Measurements from ENCODE around the gene COL28A1.
"Not testable (repeated sequence)": the region's sequence is repeated elsewhere in the genome, so short reads cannot be mapped to it uniquely, and the experiment has no call there.

COL28A1 gene

DNA sequence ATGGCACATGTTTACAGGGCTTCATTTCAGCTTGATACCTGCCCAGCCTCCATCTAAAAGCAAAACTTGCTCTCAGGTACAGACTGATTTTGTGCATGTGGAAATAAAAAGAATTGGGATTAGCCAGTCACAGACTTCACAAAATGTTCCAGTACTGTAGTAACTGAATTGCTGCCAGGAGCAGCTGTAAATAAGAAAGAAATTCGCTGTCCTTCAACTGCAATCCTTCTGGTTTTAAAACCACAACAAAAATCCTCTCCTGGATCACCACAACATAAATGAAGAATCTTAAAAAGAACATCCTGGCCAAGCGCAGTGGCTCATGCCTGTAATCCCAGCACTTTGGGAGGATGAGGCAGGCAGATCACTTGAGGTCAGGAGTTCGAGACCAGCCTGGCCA lies 27.1 kb upstream of the COL28A1 start:
- TF ChIP-seq, protein P1, sequence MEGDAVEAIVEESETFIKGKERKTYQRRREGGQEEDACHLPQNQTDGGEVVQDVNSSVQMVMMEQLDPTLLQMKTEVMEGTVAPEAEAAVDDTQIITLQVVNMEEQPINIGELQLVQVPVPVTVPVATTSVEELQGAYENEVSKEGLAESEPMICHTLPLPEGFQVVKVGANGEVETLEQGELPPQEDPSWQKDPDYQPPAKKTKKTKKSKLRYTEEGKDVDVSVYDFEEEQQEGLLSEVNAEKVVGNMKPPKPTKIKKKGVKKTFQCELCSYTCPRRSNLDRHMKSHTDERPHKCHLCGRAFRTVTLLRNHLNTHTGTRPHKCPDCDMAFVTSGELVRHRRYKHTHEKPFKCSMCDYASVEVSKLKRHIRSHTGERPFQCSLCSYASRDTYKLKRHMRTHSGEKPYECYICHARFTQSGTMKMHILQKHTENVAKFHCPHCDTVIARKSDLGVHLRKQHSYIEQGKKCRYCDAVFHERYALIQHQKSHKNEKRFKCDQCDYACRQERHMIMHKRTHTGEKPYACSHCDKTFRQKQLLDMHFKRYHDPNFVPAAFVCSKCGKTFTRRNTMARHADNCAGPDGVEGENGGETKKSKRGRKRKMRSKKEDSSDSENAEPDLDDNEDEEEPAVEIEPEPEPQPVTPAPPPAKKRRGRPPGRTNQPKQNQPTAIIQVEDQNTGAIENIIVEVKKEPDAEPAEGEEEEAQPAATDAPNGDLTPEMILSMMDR (IDR thresholded peaks at IDR 0.05; ENCODE audit: low read depth, low read length, missing control alignments) = no peak
- DNase-seq (ENCODE audit: extremely low read depth, low read depth) = no peak
- no peak overlapping the region for H3K4me3 ChIP-seq (replicated peaks; ENCODE audit: low read depth, low read length)

DNA sequence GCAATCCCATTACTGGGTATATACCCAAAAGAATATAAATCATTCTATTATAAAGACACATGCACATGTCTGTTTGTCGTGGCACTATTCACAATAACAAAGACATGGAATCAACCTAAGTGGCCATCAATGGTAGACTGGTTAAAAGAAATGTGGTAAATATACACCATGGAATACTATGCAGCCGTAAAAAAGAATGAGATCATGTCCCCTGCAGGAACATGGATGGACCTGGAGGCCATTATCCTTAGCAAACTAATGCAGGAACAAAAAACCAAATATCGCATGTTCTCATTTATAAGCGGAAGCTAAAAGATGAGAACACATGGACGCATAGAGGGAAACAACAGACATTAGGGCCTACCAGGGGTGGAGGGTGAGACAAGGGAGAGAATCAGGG lies 25.9 kb upstream of the COL28A1 start:
- DNase-seq (ENCODE audit: extremely low read depth, low read depth); H3K4me3 ChIP-seq (replicated peaks; ENCODE audit: low read depth, low read length): not testable (repeated sequence)

DNA sequence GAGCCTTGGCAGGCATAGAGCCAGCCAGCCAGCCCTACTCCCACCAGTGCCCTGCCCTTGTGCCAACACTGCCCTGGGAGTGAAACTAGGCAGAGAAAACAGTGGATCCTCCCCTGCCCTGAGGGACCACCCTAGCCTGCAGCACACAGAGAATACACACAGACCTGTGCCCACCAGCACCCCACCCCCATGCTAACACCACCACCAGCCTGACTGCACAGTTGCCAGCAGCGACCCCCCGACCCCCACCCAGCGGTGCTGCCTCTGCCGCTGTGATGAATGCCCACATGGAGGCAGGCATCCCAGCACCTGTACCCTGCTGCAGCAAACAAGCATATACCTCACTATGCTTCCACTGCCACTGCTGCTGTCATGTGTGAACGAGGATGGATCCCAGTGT lies 21.6 kb upstream of the COL28A1 start:
- no peak overlapping the region for H3K4me3 ChIP-seq (replicated peaks; ENCODE audit: low read depth, low read length)
- DNase-seq (ENCODE audit: extremely low read depth, low read depth) = no peak
- TF ChIP-seq, protein P1 (IDR thresholded peaks at IDR 0.05; ENCODE audit: low read depth, low read length, missing control alignments) = no peak

DNA sequence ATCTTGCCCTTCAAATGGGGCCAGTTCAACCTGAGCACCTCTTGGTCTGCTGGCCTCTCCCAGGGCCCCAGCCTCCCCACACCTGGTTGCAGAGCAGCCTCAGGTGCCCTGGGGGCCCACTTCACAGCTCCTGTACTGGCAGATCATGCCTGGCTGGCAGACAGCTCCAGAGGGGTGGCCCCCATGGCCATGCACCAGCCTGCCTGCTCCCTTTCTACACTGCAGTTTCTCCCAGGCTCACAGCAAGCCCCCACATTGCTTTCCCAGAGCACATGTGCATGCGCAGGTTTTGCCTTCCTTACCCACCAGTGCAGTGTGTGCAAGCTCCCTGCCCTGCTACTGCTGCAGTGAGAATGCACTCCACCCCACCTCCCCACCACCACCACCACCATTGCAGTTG lies 21.2 kb upstream of the COL28A1 start:
- H3K4me3 ChIP-seq (replicated peaks; ENCODE audit: low read depth, low read length) = no peak overlapping the region
- TF ChIP-seq, protein P1 (IDR thresholded peaks at IDR 0.05; ENCODE audit: low read depth, low read length, missing control alignments) = no peak
- DNase-seq (ENCODE audit: extremely low read depth, low read depth) = no peak

DNA sequence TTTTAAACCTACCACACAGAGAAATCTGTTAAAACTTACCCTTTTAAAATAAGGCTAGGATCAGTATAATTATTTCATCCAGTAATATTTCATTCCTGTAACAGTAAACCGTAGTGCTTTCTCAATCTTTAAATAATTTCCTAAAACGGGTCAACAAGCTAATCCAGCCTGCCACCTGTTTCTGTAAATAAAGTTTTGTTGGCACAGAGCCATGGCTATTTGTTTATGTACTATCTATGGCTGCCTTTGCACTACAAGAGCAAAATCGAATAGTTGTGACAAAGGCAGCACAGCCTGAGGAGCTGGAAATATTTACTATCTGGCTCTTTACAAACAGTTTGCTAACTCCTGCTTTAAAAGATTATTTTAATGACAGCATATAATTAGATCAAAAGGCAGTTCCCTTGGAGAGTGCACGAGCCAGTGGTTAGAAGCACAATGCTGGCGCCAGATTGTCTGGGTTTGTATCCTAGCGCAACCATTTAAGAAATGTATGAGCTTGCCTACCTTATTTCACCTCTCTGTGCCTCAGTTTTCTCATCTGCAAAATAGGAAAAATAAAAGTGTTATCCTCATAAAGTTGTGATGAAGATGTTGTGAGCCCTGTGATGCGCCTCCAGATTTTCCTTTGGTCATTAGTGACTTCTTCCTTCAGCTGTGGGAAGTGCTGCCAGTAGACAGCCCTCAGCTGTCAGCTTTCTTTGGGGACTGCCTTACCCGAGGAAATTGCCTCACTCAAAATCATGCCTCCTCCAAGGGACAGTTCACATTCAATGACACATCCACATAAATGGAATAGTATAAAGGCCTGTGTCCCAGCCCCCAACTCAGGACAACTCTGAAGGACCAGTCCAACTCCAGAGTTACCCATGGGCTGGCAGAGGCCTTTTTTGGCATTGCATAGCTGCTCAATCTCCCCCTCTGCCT lies 19.2 kb upstream of the COL28A1 start:
- DNase-seq (ENCODE audit: extremely low read depth, low read depth) = no peak
- no peak overlapping the region for H3K4me3 ChIP-seq (replicated peaks; ENCODE audit: low read depth, low read length)

DNA sequence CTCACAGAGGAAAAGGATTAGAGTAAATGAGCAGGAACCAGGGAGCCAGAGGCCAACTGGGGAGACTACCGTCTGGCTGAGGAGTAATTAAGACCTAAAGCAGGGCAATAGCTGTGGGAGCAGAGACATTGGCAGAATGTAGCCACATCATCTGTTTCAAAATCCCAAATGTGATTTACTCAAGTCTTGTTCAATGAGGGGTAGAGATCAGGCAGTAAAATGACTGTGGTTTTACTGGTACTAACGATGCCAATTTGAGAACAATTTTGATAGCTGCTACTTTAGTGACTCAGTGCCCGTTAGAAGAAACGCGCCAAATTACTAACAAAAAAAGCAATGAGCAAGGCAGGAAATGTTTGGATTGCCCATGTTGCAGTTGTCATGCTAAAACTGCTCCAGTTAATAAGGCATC lies 18.4 kb upstream of the COL28A1 start:
- TF ChIP-seq, protein P1 (IDR thresholded peaks at IDR 0.05; ENCODE audit: low read depth, low read length, missing control alignments) = no peak
- H3K4me3 ChIP-seq (replicated peaks; ENCODE audit: low read depth, low read length) = no peak overlapping the region
- DNase-seq (ENCODE audit: extremely low read depth, low read depth) = no peak

More for the DNA sequence above, 19.2 kb upstream of the COL28A1 start:
- TF ChIP-seq, protein P1 (IDR thresholded peaks at IDR 0.05; ENCODE audit: low read depth, low read length, missing control alignments) = no peak

DNA sequence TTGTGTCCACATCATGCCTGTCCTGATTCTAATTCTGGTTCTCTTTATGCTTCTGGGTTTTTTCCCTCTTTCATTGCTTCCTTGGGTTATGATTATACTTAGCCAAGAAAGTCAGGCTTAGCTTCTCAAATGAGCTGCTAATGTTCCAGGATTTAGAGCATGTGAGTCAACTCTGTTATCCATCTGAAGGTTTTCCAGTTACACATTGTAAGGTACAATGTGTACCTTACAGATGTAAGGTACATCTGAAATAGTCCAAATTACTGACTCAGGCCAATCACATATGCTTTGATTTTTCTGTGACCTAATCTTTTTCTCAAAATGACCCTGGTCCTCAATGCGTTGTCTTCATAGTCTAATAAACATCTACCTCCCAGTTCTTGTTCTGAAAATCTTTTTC lies 17.7 kb upstream of the COL28A1 start:
- no peak overlapping the region for H3K4me3 ChIP-seq (replicated peaks; ENCODE audit: low read depth, low read length)
- DNase-seq (ENCODE audit: extremely low read depth, low read depth) = no peak
- TF ChIP-seq, protein P1 (IDR thresholded peaks at IDR 0.05; ENCODE audit: low read depth, low read length, missing control alignments) = no peak
